K562 (cell line): ENCODE data around the gene NDUFB7. TPM values are rescaled to one million over a fixed set of nuclear protein-coding genes. Genes with fewer than 3 reads are reported as not detected.

ENCODE experiments used
- ADNP ChIP-seq: fragments of 200-800 bp; sonication (Bioruptor generic); IDR thresholded peaks from 2 replicates; pipeline ENCODE4 v1.6.1; 2016; ENCODE audit warnings: missing genetic modification characterization, missing compliant biosample characterization
- CBFA2T3 ChIP-seq: fragments of 450-650 bp; IDR thresholded peaks from 2 replicates; pipeline ENCODE4 v1.6.1; 2017
- CBX1 ChIP-seq: sonication (generic); IDR thresholded peaks from 2 replicates; pipeline ENCODE4 v1.6.1; 2016; ENCODE audit warnings: antibody characterized with exemption, low read depth, mild to moderate bottlenecking
- CBX3 ChIP-seq, 2 experiments: IDR thresholded peaks; 1 replicate in 1 of 2; 2 replicates in 1 of 2; pipeline ENCODE4 v1.6.1; 2012; ENCODE audit warnings: inconsistent platforms in 2 of 2, low read length in 2 of 2, borderline replicate concordance in 1 of 2, control low read depth in 1 of 2
- CHD4 ChIP-seq: fragments of 200-600 bp; sonication (generic); IDR thresholded peaks from 3 replicates; pipeline ENCODE4 v1.6.1; 2012; ENCODE audit warnings: low read depth, mild to moderate bottlenecking, mixed read lengths, low read length, inconsistent platforms; ENCODE audit not compliant: insufficient read depth, insufficient replicate concordance, poor library complexity, severe bottlenecking
- HDAC2 ChIP-seq: fragments of 450-650 bp; IDR thresholded peaks from 2 replicates; pipeline ENCODE4 v1.6.1; 2016; ENCODE audit warnings: mild to moderate bottlenecking
- KDM1A ChIP-seq, 2 experiments: fragments of 450-650 bp; IDR thresholded peaks; 2 replicates each; pipeline ENCODE4 v1.6.1; 2016; ENCODE audit warnings: mild to moderate bottlenecking in 2 of 2
- MAX ChIP-seq: sonication (generic); formaldehyde crosslinking; IDR thresholded peaks from 2 replicates; pipeline ENCODE4 v1.9.0; 2022; ENCODE audit warnings: mild to moderate bottlenecking, missing genetic modification reagents
- MIER1 ChIP-seq: fragments of 450-650 bp; IDR thresholded peaks from 2 replicates; pipeline ENCODE4 v1.6.1; 2016; ENCODE audit warnings: antibody characterized with exemption, mild to moderate bottlenecking, low read depth
- NCOR1 ChIP-seq: fragments of 450-650 bp; IDR thresholded peaks from 2 replicates; pipeline ENCODE4 v1.6.1; 2016; ENCODE audit warnings: mild to moderate bottlenecking, moderate library complexity
- POLR3A ChIP-seq: IDR thresholded peaks from 2 replicates; pipeline ENCODE4 v1.6.1; 2011; ENCODE audit warnings: borderline replicate concordance, mild to moderate bottlenecking, moderate library complexity; ENCODE audit not compliant: insufficient read length, insufficient read depth; ENCODE audit errors: extremely low read depth
- PTBP1 ChIP-seq: fragments of 200-400 bp; formaldehyde crosslinking; IDR thresholded peaks from 2 replicates; pipeline ENCODE4 v1.6.1; 2017; ENCODE audit warnings: low read depth, low read length
- SAP30 ChIP-seq: fragments of 200-600 bp; sonication (generic); IDR thresholded peaks from 2 replicates; pipeline ENCODE4 v1.6.1; 2012; ENCODE audit warnings: borderline replicate concordance, low read depth, mild to moderate bottlenecking, moderate library complexity, low read length, control low read depth, inconsistent platforms; ENCODE audit not compliant: insufficient read depth, poor library complexity, severe bottlenecking
- SRSF1 ChIP-seq: fragments of 200-400 bp; formaldehyde crosslinking; IDR thresholded peaks from 2 replicates; pipeline ENCODE4 v1.6.1; 2017; ENCODE audit warnings: mild to moderate bottlenecking, low read depth, low read length, moderate library complexity
- SRSF3 ChIP-seq: fragments of 200-400 bp; formaldehyde crosslinking; IDR thresholded peaks from 2 replicates; pipeline ENCODE4 v1.6.1; 2016; ENCODE audit warnings: mild to moderate bottlenecking, low read length, moderate library complexity; ENCODE audit not compliant: insufficient read depth
- TAF9B ChIP-seq: fragments of 450-650 bp; IDR thresholded peaks from 2 replicates; pipeline ENCODE4 v1.6.1; 2018; ENCODE audit warnings: mild to moderate bottlenecking; ENCODE audit not compliant: partially characterized antibody
- TAL1 ChIP-seq: fragments of 450-650 bp; IDR thresholded peaks from 2 replicates; pipeline ENCODE4 v1.6.1; 2016; ENCODE audit warnings: mild to moderate bottlenecking
- ZKSCAN1 ChIP-seq: fragments of 150-350 bp; IDR thresholded peaks from 2 replicates; pipeline ENCODE4 v1.6.1; 2016; ENCODE audit warnings: low read depth, low read length
- ZNF717 ChIP-seq: fragments of 250-450 bp; sonication (Bioruptor Pico); IDR thresholded peaks from 2 replicates; pipeline ENCODE4 v1.5.0; 2021
- polyA plus RNA-seq, 8 experiments: library from polyadenylated mRNA; depleted of rRNA in 4 of 8; stranded (reverse) in 5 of 8; unstranded in 3 of 8; fragments of >200 nt; fragmentation: Nextera tagmentation in 2 of 8; fragmentation: Illumina TruSeq in 1 of 8; extraction: Ambion mirVana in 2 of 8; extraction: Trizol in 1 of 8; gene quantifications; 2 replicates each; pipeline versions ENCODE4 v1.2.1 to v1.2.3, GENCODE V29; 2011 to 2014; ENCODE audit warnings: inconsistent platforms in 1 of 8, missing spikeins in 1 of 8
- total RNA-seq, 7 experiments: library from RNA; depleted of rRNA in 6 of 7; stranded (reverse); fragments of >200 nt in 6 of 7; fragmentation: Illumina TruSeq in 2 of 7; extraction: Trizol in 2 of 7; gene quantifications; 2 replicates each; pipeline versions ENCODE4 v1.2.1 to v1.2.3, GENCODE V29; 2011 to 2021; ENCODE audit warnings: low replicate concordance in 1 of 7
- TF ChIP-seq, protein P1 (sequence below): IDR thresholded peaks from 2 replicates; pipeline ENCODE4 v1.6.1; 2016; ENCODE audit warnings: missing genetic modification characterization, missing compliant biosample characterization
- TF ChIP-seq, protein P2 (sequence below): sonication (generic); formaldehyde crosslinking; IDR thresholded peaks from 2 replicates; pipeline ENCODE4 v1.8.1; 2022; ENCODE audit warnings: missing genetic modification reagents
- TF ChIP-seq, protein P3 (sequence below), 3 experiments: fragments of 200-800 bp in 1 of 3; sonication (Bioruptor generic) in 1 of 3; sonication (generic) in 1 of 3; formaldehyde crosslinking in 1 of 3; IDR thresholded peaks; 2 replicates each; pipeline versions ENCODE4 v1.6.1 to v1.8.0; 2016 to 2022; ENCODE audit warnings: mild to moderate bottlenecking in 2 of 3, missing compliant biosample characterization in 2 of 3, missing genetic modification characterization in 2 of 3, missing genetic modification reagents in 1 of 3
- TF ChIP-seq, protein P4 (sequence below): fragments of 250-450 bp; sonication (Bioruptor Pico); IDR thresholded peaks from 2 replicates; pipeline ENCODE4 v1.8.0; 2021; ENCODE audit warnings: borderline replicate concordance, mild to moderate bottlenecking, moderate library complexity; ENCODE audit not compliant: poor library complexity, severe bottlenecking

The NDUFB7 gene
- total and polyA plus RNA-seq, 9 of the 15 experiments (the other 6 are each of a cell fraction or from before 2014, with no cell fraction given), result 14.9 to 842 (median 137) TPM

DNA sequence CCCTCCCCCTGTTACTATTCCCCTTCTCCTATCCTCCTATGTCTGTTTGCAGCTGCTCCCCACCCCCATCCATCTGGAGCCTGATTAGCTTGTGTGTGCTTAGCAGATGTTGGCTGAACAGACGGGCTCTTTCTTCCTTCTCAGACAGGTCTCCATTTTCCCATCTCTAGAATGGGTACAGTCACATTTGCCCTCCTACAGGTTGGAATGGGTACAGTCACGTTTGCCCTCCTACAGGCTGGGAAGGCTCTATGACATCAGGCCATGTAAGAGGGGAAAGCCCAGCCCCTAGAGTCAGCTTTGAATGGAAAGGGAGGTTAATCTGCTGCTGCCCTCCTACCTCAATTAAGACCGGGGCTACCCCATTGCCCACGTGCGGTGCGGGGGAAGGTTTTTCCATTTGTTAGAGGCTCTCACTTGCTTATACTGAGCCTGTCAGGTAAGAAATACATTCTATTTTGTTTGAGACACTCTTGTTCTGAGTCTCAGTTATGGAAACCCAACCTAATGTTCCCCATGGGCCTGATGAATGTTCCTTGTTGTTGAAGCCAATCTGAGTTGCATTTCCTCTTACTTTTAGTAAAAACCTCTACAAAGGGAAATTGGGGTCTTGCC lies 8.9 kb upstream of the NDUFB7 start (continued):
- TF ChIP-seq, protein P1, sequence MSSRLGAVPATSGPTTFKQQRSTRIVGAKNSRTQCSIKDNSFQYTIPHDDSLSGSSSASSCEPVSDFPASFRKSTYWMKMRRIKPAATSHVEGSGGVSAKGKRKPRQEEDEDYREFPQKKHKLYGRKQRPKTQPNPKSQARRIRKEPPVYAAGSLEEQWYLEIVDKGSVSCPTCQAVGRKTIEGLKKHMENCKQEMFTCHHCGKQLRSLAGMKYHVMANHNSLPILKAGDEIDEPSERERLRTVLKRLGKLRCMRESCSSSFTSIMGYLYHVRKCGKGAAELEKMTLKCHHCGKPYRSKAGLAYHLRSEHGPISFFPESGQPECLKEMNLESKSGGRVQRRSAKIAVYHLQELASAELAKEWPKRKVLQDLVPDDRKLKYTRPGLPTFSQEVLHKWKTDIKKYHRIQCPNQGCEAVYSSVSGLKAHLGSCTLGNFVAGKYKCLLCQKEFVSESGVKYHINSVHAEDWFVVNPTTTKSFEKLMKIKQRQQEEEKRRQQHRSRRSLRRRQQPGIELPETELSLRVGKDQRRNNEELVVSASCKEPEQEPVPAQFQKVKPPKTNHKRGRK (tag), result no peak
- TF ChIP-seq KDM1A (IDR thresholded peaks at IDR 0.05) (peak; percentile 92 to 96), MIER1 (0 out of 2 replicates have a peak, but pooled peaks have one; percentile 61), ADNP (tag) (peak; percentile 70; the same call in 1 of the 2 replicates), TAL1 (peak; percentile 62), TAF9B (no peak), NCOR1 (peak; percentile 41), SRSF3 (no peak), SAP30 (no peak), CHD4 (peak; percentile 88), CBFA2T3 (peak; percentile 91), CBX3 (IDR thresholded peaks at IDR 0.05; ENCODE audit: borderline replicate concordance in 1 of 2, low read length in 2 of 2) (peak in 1 of 2 experiments; percentile 89; a peak in 2 of 3 replicates), MAX (CRISPR knock-in tag) (no peak), SRSF1 (no peak), HDAC2 (peak; percentile 86), ZKSCAN1 (peak; percentile 55; the same call in 1 of the 2 replicates), PTBP1 (peak; percentile 54; the same call in 1 of the 2 replicates), POLR3A (no peak), CBX1 (peak; percentile 41; the same call in 1 of the 2 replicates), ZNF717 (CRISPR knock-in tag) (no peak)
- TF ChIP-seq, protein P2, sequence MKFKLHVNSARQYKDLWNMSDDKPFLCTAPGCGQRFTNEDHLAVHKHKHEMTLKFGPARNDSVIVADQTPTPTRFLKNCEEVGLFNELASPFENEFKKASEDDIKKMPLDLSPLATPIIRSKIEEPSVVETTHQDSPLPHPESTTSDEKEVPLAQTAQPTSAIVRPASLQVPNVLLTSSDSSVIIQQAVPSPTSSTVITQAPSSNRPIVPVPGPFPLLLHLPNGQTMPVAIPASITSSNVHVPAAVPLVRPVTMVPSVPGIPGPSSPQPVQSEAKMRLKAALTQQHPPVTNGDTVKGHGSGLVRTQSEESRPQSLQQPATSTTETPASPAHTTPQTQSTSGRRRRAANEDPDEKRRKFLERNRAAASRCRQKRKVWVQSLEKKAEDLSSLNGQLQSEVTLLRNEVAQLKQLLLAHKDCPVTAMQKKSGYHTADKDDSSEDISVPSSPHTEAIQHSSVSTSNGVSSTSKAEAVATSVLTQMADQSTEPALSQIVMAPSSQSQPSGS (CRISPR knock-in tag), result no peak
- TF ChIP-seq, protein P3, sequence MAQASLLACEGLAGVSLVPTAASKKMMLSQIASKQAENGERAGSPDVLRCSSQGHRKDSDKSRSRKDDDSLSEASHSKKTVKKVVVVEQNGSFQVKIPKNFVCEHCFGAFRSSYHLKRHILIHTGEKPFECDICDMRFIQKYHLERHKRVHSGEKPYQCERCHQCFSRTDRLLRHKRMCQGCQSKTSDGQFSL (CRISPR knock-in tag; IDR thresholded peaks at IDR 0.05), result no peak
- TF ChIP-seq, protein P3 (tag; IDR thresholded peaks at IDR 0.05), result no peak
- TF ChIP-seq, protein P4, sequence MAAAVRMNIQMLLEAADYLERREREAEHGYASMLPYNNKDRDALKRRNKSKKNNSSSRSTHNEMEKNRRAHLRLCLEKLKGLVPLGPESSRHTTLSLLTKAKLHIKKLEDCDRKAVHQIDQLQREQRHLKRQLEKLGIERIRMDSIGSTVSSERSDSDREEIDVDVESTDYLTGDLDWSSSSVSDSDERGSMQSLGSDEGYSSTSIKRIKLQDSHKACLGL (CRISPR knock-in tag), result no peak
